SHP77 (cell line): ENCODE measurements around the gene ATG4C.
"Not testable (repeated sequence)": the region's sequence is repeated elsewhere in the genome, so short reads cannot be mapped to it uniquely, and the experiment has no call there.

Experiments
- DNase-seq, 2 experiments: peaks; one replicate each; lab custom pipeline; 2025; lab: John Stamatoyannopoulos, UW

ATG4C gene

DNA sequence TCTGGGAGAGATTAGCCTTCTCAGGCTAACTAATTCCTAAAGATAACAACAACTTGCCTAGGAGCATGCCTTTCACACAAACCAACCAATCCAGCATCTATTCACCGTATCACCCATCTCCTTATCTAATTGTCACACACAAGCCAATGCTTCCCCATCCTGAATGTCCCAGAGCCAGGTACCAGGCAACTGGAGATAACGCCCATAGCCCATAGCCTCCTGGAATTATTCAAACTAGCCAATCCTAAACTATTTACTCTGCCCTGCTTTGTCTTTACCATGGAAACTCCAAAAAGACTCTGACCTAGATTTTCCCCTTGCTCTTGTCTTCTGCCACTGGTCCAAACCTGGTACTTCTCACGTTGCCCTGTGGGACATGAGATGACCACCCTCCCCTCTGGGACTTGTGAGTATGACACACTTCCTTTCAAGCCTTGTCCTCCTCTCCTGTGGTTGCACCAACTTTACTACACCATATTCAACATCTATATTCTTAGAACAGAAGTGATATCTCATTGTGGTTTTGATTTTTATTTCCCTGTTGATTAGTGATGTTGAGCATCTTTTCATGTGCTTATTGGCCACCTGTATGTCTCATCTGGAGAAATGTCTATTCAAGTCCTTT lies 8.8 kb upstream of the ATG4C start:
- DNase-seq = no peak

DNA sequence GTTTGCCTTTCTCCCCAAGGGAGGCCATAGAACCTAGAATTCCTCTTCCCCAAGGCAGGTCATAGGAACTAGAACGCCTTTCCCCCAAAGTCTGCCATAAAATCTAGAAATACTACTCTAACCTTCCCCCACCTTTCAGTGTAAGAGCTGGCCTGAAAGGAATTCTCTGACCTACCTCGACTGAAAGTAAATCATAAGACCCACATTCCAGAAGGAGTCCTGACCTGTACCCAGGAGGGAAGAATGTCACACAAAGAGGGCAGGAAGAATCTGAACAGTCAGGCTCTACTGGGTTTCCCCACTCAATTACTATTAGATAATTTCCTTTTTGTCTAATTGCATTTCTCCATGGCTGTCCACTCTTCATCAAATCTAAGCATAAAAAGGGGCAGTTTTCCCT lies 5.7 kb upstream of the ATG4C start:
- DNase-seq = no peak

DNA sequence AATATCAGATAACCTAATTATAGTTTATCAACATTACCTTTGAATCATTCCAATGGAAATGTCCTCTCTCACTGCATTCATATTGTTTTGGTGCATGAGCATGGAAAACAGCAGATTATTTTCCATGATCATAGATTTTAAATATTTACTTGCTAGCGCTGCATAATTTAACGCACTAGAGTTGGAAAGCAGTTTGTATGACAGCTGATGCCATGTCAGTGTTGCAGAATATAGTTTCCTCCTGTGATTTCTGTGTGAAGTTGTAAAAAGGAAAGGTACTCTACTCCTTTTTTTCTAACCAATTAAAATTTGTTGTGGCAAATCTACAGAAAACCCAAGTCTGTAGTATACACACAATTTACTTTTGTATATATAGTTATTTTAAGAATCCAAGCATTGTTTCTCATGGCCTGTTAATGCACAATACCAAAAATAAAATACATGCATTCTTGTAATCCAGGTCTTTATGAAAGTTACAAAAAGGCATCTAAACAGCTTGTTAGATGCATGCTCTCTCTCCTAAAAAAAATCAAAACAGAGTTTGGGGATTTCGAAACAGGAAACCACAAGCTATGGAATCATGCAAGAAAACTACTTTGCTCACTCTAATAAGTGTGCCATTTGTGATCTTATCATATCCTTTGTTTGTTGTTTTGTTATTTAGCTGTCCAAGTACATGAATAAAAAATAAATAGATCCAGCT lies 1.9 kb upstream of the ATG4C start:
- DNase-seq = no peak

DNA sequence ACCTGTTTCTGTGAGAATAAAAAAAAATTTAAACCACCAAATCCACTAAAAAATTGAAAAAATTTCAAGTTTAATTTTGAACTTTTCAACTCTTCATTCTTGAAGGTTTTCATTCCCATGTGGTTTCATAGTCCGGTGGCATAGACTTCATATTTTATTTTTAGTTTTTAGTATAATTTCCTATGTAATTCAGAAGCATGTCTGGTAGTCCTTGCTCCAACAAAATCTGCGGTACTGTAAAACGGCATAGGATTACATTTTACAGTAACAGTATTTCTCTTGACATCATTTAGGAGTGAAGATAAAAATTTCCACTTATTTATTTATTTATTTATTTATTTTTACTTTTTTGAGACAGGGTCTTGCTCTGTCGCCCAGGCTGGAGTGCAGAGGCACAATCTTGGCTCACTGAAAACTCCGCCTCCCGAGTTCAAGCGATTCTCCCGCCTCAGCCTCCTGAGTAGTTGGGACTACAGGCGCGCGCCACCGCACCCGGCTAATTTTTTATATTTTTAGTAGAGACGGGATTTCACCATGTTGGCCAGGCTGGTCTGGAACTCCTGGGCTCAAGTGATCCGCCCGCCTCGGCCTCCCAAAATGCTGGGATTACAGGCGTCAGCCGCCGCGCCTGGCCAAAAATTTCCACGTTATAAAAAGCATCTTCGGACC lies 1.3 kb upstream of the ATG4C start:
- DNase-seq = not testable (repeated sequence)

DNA sequence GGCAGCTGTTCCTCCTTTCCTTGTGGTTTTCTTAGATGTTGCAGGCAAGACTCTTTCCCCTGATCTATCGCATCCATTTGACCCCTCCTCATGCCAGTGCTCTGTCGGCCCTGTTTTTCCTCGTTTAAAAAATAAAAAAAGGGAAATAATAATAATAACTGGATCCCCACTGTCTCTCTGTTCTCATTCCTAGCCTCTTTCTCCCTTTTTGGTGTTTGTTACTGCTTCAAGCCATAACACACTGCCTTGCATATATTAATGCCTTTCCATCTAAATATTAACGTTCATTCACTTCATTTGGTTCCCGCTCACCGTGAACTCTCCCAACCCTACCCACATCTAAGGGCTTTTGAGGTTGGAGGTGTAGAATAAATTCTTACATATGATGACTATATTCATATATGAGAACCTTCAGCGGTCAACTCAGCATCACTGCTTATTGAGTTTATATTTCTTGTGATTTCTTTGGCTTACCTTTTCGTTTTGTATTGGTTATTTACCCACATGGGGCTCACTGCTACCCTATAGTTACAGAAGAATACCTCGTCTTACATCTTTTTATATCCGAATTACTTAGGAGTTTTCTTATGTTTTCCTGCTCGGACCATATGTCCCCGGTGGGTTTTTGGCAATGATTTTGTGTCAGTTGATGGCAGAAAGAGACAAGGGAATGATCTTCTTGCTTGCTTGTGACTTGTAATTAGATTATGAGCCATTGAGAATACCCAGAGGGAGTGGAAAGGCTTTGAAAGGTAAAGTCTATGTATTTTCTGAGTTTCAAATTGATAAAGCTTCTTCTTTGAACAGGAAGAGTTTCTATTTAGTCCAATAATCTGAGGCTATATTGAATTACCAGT lies 805 bp downstream of the ATG4C start:
- DNase-seq = no peak

DNA sequence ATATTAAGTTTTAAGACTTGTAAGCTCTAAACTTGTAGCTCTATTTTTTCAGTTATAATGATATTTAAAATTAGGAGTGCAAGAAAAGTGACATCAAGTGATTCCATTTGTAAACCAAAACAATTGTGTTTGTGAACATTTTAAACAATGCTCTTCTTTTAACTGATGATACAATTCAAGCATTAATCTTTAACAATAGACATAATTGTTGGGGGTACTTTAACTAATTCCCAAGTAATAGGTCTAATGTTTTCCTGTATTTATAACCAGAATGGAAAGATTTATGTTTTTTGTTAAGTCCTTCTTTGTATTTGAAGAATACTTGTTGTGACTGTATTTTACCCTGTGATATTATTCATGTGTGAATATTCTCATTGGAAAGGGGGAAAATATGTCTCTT lies 6.8 kb downstream of the ATG4C start:
- no peak for DNase-seq

DNA sequence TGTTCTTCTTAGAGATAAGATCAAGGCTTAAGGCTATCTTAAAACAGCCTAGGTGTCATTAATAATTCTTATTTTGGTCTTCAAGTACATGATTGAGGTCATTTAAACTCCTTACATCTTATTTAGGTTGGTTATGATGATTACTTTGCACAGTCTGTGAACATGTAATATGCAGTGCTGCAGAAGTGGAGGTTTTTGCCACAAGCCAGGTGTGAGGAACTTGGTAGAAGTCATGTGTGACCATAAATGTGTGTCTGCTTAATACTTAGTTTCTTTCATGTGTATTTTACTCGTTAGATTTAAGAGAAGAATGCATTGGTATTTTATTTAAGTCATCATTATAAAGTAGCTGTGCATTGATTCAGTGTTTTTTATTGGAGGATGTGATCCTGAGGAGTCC lies 10.1 kb downstream of the ATG4C start:
- DNase-seq = no peak

DNA sequence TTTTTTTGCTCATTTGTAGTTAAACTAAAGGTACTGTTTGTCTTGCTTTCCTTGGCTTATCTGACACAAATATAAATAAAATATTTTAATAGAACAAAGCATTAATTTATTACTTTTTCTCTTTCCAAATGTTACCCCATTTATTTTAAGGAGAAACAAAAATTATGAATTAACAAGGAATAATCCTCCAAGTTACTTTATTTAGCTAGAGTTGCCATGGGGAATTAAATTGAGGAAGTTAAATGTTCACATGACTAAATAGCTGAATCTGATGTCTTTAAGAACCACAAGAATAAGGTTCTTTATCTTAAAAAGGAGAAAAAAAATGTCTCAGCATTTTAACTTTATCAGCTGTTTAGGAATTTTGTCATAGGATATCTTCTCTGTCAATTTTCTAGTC lies 12.3 kb downstream of the ATG4C start:
- no peak for DNase-seq

DNA sequence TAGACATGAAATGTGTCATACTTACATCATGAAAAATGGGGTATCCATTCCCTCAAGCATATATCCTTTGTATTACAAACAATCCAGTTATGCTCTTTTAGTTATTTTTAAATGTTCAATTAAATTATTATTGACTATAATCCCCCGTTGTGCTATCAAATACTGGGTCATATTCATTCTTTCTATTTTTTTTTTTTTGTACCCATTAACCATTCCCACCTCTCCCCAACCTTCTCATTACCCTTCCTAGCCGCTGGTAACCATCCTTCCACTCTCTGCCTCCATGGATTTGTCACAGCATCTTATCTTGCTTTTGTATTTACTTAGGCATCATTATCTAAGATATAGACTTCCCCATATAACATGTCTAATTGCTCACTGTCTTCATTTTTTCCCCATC lies 15.8 kb downstream of the ATG4C start:
- DNase-seq = no peak

DNA sequence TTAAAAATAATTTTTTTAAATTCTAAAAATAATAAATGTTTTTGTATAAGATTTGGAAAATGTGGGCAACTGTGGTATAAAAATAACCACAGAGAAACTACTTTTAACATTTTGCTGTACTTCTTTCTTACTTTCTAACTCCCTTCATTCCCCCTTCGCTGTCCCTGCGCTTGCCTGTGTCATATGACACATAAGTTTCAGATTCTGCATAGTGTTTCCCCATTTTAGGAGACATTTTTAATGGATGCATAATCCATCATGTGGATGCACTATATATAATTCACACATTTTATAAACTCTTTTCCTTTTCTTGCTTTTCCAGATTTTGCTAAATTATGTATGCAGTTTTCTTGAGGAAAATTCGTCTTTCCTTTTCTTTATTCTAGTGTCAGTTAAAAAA lies 16.3 kb downstream of the ATG4C start:
- DNase-seq = no peak

DNA sequence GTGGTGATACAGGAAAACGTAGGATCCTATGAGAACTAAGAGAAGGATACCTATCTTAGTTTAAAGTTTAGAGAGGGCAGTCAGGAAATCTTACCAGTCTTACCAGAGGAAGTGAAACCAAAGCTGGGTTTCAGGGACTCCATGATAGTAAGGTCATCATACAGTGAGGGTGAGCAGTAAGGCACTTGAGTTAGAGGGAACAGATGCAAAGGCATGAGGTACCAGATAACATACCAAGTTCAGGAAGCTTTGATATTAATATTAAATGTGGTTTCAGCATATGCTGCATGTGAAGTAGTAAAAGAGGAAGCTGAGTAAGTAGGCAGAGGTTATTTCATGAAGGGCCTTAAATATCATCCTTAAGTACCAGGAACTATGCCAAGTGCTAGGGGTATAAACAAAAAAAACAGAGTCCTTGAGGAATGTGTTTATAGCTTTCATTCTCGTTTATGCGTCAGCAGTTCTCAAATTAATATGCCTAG lies 16.9 kb downstream of the ATG4C start:
- DNase-seq = no peak

DNA sequence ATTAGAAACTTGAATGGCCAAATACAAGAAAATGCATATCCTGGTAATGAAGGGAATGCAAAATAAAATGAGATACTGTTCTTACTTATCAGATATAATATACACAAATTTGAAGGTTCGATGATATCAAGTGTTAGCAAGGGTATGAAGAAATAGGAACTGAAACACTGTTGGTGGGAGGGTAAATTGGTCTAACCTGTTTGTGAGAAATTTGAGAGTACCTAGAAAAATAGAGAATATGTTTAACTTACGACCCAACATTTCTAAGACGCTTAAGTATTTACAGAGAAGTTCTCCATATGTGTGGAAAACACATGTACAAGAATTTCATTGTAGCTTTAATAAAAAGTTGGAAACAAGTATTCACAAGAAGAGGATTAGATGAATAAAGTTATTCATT lies 25.9 kb downstream of the ATG4C start:
- DNase-seq = no peak

DNA sequence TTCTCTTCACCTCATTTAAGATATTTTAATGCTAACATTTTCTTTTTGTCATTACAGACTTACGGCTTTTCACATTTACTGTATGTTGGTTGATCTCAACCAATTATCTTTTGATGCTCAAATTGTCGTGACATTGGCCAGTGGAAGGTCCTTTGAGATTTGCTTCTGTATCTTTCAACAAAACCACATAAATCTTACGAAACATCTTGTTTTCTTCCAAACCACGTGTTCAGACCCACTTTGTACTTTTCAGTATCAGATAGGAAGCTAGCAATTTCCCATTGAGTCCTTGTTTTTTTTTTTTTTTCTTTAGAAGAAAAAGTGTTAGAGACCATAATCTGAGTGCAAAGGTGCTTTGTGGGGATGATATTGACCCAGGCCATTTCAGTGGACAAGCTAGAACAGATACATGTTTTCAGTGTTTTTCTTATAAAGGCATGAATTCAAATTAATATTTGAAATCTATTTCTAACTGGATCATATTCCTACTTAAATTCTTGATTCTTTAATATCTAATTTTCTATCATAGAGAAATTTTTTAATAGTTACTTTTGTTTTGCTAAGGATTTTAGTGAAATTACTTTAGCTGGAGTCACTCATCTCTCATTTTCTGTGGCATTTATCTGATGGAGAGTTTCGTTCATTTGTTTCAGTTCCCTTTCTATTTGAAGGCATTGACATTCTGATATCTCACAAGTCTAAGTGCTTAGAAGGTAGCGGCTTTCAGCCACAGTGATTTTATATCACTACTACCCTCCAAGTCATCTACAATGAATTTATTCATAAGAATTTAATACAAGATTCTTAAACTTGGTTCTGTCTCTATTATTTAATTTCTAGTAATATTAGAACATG lies 26.7 kb downstream of the ATG4C start:
- DNase-seq = no peak

DNA sequence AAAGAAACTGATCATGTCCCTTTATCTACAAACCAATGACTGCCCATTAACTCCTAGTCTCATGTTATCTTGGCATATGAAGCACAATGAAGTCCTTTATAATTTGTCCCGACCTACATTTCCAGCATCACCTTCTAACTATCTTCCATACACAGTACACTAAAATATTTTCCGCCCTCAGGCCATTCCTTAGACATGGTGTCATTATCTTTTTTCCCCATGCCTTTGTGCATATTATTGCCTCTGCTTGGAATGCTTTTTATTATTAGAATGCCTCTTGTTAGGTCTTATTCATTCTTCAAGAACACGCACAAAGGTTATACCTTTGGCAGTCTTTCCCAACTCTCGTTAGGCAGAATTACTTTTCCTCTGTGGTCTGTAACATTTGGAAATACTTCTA lies 39.6 kb downstream of the ATG4C start:
- no peak for DNase-seq

DNA sequence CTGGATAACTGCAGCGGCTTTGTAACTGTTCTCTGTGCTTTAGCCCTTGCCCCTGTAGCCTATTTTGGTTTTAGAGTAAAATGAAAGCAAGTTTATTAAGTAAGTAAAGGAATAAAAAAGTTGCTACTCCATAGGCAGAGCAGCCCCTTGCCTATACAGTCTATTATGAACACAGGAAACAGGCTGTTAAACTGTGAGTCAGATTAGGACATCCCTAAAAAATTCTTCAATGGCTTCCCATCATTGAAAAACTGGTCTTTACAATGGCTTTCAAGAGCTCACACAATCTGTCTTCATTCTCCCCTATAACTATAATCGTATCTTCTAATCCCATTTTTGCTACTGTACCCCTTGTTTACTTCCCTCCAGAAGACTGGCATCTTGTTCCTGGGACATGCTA lies 43.0 kb downstream of the ATG4C start:
- DNase-seq = no peak

DNA sequence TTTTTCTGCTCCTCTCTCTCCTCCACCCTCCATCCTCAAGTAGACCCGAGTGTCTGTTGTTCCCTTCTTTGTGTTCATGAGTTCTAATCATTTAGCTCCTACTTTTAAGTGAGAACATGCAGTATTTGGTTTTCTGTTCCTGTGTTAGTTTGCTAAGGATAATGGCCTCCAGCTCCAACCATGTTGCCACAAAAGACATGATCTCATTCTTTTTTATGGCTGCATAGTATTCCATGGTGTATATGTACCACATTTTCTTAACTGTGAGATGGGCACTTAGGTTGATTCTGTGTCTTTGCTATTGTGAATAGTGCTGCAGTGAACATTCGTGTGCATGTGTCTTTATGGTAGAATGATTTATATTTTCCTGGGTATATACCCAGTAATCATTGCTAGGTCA lies 43.9 kb downstream of the ATG4C start:
- not testable (repeated sequence) for DNase-seq

DNA sequence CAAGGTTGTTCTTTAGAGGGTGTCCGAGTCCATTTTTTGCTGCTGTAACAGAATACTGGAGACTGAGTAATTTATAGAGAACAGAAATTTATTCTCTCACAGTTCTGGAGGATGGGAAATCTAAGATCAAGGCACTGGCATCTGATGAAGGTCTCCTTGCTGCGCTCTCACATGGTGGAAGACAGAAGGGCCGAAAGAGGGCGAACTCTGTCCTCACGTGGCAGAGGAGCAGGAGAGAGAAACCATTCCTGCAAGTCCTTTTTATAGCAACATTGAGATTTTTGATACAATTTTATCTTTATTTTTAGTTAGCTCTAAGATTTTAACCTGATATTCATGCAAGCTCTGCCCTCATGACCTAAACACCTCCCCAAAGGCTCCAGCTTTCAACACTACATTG lies 48.3 kb downstream of the ATG4C start:
- DNase-seq = no peak

DNA sequence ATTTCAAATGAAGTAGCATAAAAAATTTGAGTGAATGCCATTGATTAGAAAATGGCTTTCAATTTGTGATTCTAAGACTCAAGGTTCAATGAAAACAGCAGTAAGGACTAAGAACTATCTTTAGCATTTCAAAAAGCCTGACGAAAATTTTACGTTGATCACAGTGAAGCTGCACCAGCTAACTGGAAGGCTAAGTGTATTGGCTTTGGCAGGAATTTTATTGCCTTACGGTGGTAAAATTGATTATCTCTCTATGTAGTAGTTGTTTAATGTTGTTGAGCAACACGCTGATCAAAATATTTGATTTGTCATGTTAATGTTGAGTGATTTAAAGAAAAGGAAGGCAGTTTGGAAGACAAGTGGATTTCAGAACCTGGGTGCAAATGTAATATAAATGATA lies 49.6 kb downstream of the ATG4C start:
- DNase-seq = no peak

DNA sequence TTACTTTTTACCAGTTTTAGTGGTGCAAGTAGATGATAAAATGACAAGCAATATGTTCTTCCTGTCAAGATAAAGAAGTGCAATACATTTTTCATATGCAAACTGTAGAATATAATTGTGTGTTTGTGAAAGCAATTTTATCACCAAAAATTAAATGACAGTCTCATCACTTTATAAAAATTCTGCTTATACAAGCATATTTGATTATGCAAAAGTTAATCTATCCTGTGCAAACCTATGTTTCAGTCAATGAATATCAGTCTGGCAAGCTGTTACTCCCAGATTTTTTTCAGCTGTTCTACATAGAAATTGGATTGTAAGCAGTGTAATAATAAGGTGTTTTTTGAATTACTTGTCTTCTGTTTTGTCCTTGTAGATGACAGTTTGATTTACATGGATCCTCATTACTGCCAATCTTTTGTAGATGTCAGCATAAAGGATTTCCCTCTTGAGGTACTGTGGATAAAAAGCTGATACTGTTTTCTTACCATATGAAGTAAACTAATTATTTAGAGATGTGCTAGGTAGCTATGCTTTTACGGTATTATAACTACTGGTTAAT lies 50.5 kb downstream of the ATG4C start:
- no peak for DNase-seq

DNA sequence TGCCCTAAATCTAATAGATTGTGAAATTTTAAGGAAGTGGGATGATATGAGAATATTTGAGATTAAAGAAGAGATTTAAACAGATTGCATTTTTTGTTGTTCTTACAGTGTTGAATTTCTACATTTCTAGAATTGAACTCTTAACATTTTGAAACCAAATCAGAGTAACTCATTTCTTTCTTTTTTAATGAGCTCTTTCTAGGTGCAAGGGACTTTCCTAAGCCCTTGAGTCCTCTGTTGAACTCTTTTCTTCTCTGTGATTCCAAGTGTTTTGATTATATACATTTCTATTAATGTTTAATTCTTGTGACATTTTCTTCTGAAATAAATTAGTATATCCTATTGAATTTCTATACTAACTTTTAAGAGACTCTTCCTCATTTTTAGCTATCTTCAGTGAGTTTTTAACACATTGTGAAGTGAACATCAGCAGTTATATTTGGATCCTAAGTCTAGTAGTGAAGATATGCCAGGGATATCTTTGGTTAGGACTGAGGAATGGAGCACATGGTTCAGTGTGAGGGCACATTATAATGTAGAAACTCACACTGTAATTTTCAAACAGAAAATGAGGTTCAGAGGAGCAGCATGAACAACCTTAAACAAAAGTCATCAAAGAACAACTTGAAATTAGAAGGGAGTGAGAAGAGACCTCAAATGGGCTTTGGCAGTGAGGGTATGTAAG lies 53.1 kb downstream of the ATG4C start:
- DNase-seq = no peak

DNA sequence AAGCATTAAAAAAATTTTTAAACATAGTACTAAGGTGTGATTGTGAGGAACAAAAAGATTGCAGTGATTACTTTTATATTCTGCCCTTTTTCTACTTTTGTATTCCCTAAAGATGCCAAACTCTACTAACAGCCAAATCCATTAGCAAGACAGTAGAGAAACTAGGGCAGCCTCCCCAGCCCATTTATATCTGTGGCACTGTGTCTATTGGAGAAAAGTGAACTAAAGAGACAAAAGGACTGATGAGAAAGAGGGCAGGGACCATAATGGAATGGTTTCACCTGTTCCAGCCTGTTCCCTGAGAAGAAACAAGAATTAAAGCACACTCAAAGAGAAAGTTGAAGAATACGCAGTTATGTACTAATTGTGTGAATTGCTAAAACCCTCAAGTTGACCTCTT lies 56.6 kb downstream of the ATG4C start:
- DNase-seq = no peak
